ENCODE data around the gene ACO2.
"Not testable (repeated sequence)": the region's sequence is repeated elsewhere in the genome, so short reads cannot be mapped to it uniquely, and the experiment has no call there.

ACO2 gene

DNA sequence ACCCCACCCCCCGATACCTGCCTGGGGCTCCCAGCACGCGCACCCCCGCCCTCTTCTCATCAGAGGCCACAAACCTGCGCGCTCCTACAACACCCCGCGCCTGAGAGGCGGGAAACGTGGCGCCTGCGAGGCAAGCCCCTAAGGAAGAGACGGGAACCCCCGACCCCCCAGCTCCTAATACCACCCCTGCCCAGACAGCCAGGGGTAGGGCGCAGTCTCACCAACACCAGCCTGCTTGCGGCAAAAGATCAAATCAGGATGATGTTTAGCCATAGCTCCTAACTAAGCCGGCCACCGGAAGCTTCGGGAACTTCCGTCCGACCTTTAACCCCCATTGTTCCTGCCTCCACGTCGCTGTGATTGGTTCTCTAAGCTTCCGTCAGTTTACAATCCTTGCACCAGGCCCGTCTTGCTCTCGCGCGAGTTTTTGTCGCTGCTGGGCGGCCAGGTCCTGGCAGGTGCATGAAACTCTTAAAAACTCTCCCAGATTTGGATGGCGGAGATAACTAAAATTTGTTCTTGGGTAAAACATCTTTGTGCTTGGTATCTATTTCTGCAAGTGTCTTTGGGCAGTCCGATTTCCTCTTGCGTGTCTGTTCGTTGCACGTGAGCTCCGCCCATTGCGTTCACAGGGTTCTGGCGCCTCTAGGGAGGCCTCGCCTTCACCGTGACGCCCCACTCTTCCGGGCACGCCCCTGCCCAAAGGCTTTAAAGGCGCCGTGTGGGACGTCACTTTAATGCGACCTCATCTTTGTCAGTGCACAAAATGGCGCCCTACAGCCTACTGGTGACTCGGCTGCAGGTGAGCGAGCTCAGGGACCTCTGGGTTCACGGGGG, at the start of gene ACO2, which contains the start of gene PHF5A:
ACO2 (plus strand) TSS at position 737 of the 837 bp plus-strand sequence; CDS start at position 767, 30 bp downstream.
PHF5A (minus strand) TSS at position 312 of the 837 bp plus-strand sequence; CDS start at position 273, 39 bp downstream.
- DNase-seq = peak; percentile 92

DNA sequence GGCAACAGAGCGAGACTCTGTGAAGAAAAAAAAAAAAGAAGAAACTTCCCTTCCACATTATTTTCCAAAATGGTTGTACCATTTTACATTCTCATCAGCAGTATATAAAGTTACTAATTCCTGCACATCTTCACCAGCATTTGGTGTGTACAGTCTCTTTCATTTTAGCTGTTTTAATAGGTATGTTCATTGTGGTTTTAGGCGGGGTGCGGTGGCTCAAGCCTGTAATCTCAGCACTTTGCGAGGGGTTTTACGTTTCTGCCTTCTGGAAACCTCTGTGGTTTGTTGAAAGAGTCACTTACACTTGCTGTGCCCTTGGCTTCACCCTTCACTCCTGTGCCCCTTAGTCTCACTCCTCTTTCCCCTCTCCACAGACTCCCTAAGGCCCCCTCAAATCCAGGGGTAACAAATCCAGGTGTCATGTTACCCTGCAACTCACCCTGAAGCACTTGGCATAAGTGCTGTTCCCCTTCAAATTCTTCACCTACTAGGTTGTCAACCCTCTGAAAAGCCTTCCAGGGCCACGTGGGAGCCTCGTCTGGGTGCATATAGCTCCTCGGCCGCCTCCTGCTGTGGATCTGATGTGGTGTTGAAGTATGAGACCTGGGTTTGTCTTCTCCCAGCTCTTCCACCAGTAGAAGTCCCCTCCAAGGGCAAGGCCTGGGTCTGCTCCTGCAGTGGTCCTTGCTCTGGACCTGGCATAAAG, 43.1 kb upstream of the ACO2 start:
- DNase-seq = no peak

DNA sequence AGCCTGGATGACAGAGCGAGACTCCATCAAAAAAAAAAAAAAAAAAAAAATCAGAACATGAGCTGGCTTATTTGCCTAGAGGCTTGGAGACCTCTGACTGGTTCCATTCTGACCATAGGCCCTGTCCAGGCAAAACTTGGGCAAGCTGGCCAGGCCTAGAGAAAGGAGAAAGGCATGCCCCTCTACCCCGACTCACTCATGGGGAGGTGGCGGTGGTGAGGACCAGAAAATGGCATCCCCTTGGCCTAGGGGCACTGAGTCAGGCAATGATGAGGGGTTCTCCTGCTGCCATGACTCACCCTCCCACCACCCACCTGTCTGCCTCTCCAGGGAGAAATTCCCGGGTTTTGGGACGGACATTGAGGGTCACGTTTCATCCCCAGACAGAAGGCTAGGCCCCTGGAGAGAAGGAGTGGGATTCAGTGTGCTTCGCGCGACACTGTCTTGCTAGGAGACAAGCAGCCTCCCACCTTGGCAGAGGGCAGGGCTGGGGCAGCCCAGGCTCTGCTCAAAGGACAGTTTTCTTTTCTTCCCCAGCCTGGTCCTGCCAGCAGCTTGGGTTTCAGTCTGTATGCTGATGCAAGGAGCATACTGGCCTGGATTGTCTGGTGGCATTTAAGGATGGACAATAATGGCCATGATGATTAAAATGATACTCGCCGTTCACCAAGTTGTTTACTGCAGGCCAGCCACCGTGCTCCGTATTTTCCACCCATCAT, 39.5 kb upstream of the ACO2 start:
- no peak for DNase-seq

DNA sequence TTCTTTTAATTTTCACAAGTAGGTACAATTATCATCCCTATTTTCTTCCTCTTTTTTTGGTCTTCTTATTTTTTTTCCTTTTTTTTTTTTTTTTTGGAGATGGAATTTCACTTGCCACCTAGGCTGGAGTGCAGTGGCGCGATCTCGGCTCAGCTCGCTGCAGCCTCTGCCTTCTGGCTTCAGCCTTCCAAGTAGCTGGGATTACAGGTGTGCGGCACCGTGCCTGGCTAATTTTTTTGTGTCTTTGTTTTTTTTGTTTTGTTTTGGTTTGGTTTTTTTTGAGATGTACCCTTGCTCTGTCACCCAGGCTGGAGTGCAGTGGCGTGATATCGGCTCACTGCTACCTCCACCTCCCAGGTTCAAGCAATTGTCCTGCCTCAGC, 39.0 kb upstream of the ACO2 start:
- DNase-seq = no peak

DNA sequence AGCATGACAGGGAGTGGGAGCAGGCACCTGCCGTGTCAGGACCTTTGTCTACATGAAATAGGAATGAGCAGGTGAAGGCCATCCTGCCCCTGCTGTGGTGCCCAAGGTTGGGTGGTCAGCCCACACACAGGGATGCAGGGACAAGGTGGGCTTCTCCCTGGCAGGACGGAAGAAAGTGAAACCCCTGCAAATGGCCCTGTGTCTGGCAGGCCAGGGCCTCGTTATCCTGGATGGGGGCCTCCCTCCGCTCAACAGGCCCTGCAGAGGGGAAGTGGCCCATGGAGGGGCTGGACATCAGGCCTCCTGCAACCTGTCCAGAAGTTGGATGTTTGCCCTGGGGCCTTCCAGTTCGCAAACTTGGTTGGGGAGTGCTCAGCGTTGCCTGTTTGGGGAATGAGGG, 37.3 kb upstream of the ACO2 start:
- no peak for DNase-seq

DNA sequence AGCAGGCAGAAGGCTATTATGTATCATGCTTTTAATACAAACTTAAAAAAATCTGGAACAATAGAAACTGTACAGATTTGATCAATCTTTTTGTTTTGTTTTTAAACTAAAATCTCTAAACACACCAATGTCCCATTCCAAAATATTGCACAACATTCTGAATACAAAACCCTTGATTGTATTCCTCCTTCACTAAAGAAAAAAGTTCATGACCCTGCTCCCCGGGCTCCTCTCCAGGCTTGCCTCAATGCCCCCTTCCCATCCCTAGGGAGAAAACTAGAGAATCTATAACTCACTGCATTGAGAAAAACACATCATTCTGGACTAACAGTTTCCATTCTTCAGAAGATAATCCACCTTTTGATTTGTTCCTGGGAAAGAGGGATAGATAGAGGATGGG, 35.4 kb upstream of the ACO2 start:
- not testable (repeated sequence) for DNase-seq

DNA sequence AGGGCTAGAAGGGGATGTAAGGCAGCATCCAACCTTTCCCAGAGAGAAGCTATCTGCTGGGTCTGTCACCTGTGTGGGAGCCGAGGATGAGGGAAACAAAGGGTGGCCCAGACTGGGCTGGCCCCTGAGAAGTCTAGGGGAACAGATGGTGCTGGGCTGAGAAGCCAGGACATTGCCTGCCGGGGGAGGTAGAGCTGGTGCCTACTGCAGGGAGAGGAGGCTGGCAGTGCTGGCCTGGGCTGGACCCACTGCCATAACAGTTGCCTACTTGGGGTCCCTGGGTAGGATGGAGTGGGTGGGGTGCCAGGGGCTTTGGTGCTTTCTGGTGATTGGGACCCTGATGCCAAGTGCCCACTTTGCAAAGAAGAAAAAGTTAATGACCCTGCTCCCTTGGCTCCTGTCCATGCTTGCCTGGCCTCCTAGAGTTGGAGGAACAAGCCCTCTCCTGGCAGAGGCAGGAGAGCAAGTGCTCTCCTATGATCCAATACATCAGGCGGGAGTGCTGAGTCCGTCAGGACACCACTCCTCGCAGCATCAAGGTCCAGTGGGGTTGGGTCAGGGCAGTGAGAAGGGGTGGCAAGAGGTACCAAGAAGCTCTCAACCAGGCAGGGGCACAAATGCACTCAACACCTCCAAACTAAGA, 34.4 kb upstream of the ACO2 start:
- not testable (repeated sequence) for DNase-seq

DNA sequence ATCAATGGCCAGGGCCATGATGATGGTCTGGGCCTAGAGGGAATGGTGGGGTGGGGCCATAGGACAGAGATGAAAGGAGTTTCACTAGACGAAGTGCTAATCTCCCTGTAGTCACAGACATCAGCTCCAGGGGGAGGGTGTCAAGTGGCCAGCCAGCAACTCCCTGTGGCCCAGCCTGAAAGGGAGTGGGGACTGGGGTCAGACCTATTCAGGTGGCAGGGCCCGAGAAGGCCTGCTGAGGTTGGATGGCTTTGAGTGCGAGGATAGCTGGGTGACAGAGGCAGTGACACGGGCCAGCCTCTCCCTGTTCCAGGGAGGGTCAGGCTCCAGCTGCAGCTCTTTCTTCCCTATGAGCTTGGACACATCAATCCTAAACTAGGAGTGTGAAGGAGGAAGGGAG, 33.4 kb upstream of the ACO2 start:
- no peak for DNase-seq

DNA sequence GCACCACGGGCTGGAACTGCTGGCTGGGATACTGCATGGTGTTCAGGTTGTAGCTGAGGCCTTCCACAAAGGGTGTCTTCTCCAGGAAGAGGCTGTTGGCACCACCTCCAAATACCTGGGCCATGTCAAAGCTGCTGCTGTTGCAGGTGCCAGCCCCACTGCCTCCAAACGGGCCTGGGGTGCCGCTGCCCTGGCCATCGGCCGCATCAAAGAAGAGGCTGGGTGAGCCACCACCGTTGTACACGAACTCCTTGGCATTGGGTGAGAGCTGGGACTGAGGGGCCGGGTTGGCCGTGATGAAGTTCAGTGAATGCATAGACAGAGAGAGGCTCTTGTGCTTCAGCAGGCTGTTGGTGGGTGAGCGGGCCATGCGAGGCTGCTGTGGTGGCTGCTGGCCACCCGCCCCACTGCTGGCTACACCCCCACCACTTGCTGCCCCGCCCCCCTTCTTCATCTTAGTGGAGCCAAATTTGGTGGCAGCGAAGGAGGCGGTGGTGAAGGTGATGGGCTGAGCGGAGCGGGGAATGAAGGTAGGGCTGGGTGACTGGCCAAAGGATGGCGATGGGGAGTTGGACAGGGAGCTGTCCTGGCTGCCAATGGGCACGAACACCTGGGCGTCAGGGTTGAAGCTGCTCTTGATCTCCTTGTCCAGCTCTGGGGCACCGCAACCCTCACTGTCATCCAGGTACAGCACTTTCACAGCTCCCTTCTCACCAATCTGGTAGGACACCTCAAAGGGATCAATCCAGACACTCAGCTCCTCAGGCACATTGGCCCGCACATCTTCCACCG, 32.4 kb upstream of the ACO2 start:
- no peak for DNase-seq

DNA sequence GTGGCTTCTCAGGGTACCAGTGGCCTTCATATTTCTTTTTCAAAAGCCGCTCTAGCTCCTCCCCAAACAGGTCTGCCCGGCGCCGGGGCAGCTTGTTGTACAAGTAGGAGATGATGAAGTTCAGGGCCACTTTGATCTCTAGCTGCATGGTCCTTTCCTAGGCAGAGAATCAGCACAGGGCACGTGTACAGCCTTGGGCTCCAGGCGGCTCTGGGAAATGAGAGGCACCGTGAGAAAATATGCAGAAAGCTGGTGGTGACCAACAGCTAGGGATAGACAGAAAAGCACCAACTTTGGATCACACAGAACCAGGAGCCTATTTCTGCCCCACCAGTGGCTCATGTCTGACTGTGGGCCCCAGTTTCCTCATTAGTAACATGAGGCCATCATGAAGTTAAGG, 31.7 kb upstream of the ACO2 start:
- no peak for DNase-seq

DNA sequence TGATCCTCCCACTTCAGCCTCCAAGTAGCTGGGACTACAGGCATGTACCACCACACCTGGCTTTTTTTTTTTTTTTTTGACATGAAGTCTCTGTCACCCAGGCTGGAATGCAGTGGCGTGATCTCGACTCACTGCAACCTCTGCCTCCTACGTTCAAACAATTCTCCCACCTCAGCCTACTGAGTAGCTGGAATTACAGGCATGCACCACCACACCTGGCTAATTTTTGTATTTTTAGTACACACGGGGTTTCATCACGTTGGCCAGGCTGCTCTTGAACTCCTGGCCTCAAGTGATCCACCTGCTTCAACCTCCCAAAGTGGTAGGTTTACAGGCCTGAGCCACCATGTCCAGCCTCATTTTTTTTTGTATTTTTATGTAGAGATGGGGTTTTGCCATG, 28.4 kb upstream of the ACO2 start:
- not testable (repeated sequence) for DNase-seq

DNA sequence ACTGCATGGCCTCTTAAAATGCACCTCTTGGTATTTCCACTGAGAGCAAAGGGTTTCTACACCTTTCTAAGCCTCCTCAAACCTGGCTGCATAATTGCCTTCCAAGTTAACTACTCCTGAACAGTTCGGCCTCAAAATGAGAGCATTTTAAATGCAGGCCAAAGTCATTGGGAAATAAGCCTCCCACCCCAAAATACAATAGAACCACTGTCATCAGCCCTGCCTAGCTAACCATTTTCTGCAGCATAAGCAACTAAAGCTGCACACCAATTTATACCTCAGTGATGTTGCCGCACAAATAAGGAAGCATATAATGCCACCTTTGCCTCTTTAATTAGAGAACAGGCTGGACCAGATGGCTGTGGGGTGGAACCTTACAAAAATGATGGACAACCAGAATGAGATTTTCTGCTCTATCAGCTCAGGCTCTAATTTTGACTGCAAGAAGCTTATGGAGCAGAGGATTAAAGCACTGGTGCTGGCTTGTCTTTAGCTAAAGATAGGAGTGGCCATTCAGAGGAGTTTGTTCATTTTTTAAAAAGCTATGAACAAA, 26.6 kb upstream of the ACO2 start:
- no peak for DNase-seq

DNA sequence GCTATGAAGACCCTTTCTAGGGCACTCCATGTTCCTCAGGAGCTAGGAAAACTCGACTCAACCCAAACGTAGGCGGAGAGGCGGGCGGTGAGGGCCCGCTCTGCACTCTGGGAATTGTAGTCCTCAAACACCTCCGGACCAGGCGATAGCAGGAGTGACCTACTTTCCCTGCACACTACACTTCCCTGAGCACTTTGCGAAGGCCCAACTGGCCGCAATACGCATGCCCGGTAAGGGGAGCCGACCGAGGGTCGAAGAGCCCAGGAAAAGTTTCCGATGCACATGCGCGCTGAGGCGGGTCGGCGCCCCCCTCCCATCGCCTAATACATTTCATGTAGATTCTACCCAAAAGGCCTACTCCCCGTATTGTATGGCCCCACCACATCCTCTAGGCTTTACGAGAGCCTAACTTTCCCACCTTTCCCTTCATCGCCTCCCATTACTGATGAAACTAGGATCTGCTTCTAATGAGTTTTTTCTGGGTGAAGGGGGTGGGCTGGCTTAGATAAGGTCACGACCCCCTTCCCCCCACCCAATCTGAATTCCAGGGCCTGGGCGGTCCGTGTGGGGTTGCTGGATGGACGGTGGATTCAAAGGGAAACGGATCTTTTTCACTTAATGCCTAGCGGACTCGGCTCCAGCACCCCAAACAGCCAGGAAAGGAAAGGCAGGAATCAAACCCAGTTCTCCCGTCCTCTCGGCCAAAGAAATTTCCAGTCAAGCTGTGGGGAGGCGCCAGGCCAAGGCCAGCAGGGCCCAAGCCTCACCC, 24.4 kb upstream of the ACO2 start:
- DNase-seq = peak; percentile 91

DNA sequence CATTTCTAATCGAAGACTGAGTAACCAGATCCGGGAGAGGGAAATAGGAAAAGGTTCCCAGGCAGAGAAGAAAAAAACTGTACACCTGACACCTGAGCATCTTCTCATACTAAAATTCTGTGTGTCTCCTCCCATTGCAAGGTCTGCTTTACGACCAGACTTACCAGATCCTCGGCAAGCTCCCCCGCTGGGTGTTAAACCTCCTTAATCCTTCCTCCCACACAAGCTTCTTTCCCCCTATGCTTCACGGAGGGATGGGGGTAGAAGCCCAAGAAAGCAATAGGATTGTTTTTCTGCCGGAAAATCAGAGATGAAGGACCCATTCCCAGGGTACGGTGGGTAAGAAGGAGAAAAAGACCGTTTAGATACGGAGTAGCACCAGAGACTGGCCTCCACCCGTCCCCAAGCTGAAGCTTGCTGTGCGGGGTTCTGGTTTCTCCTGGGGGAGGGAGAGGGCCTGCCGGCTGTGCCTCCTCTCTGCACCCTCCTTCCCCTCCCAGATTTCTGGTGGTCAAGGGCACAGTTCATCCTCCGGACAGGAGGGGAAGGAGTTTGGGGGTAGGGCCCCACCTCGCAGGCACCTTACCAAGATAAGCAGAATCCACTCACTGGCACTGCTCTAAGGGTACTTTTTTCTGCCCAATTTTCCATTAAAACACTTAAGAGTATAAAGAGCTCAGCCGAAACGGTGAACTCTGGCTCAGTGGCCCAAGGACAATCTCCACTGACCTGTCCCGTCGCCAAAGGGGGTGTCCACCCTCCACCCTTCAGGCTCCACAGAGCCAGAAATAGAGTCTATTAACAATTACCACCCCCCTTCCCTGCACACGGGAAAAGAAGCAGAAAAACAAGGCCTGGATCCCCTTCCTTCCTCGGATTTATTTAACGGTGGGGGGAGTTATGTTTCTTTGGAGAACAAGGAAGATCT, 23.5 kb upstream of the ACO2 start:
- peak; percentile 3 for DNase-seq

DNA sequence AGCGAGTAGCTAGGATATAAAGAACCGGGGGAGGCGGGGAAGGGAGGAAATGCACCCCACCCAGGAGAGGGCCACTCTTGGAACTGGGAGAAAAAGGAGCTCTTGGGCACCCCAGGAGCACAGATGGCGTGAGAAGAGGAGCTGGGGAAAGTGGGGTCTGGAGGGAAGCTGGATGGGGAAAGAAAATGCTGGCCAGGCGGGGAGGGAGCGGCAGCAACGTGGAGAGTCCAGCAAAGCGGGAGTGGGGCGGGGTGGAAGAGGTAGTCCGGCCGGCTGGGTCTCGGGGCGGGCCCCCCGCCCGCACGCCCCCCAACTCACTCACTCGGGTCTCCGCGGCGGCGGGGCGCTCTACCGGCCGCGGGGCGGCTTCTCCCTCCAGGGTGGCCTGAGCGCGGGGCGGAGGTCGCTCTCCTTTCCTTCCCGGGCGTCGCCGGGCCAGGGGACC, 22.8 kb upstream of the ACO2 start:
- DNase-seq = no peak

DNA sequence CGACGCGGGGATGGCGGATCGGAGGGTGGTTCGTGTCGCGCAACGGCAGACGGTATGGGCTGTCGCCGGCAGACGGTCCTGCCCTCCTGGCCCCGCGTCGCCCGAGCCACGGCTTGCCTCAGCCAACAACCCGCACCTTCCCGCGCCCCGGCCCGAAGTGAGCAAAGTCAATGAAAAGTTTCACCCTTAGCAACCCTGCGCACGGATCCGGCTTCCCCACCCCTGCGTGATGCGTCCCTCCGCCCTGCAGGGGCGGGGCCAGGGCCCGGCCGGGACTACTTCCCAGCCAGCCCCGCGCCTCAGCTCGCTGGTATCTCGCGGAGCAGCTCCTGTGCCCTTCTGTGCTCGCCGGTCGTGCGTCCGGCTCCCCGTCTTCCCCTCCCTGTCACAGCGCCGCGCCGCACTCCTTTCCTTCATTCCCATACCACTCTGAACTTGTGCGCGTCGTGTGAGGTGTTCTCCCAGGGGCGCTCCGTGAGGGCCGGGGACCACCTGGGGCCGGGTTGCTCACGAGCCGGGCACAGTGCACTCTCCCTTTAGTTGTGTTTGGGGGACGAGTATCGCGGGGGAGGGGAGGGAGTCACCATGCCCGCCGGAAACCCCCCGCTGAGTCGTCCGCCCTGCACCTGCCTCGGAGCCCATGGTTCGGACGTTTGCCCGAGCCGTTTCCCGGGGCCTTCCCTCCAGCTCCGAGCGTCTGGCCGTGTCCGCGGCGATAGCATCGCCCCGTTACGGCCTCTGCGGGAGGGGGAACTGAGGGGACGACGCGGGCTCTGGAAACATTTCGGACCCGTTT, 22.1 kb upstream of the ACO2 start, which contains the start of gene TOB2:
TOB2 (minus strand) TSS at position 163 of the 796 bp plus-strand sequence. CDS start 9,456 bp downstream, outside the sequence.
- peak; percentile 84 for DNase-seq

DNA sequence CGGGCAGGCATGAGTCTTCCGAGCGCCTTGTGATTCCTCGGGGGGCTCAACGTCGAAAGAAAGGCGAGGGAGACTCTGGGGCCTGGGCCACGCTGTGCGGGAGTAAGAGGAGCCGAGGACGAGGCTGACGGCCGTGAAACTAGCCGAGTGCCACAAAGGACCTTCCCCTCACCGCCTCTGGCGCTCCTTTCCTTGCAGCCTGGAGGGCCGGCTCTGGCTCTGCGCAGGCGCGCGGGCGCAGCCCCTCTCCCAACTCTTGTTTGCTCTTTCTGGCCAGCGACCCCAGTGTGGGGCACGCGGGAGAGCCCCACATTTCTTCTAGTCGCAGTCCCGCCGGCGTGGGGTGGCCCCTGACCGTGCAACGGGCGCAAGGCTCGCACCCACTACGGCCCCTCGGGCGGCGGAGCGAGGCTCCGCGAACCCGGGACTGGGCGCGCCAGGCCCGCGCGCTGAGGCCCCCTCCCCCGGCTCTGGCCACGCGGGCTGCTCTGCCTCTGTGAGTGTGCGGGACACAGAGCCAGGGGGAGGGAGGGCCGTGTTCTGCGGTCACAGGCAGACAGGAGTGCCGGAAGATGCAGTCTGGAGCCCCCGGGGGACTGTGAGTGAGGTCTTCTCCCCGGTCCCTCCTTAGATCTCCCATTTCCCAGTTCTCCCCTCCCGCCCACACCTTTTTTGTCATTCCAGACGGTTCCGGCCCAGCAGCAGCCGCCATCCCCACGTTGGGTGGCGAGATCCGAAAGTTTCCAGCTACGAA, 21.3 kb upstream of the ACO2 start:
- peak; percentile 34 for DNase-seq
